Gastroesophageal sphincter (tissue), 4 donors: ENCODE data around the gene SHBG. TPM values are rescaled to one million over a fixed set of nuclear protein-coding genes. Genes with fewer than 3 reads are reported as not detected.

ENCODE experiments used
- ATAC-seq: fragments of 150-250 bp; one replicate; pipeline ENCODE4 v1.9.1; 2016; ENCODE audit warnings: mild to moderate bottlenecking, moderate library complexity
- H3K27ac ChIP-seq, 4 donors: fragments of 200-600 bp; sonication (generic) in 3 of 4; 1 replicate in 3 of 4; 2 replicates in 1 of 4; pipeline ENCODE4 v1.5.1; 2016 to 2019
- H3K27me3 ChIP-seq: fragments of 200-600 bp; sonication (generic); one replicate; pipeline ENCODE4 v1.5.1; 2019
- H3K36me3 ChIP-seq, 2 donors: fragments of 200-600 bp; sonication (generic); one replicate each; pipeline ENCODE4 v1.5.1; 2019; ENCODE audit warnings: control low read depth in 1 of 2
- H3K4me1 ChIP-seq, 3 donors: fragments of 200-600 bp; sonication (generic); 1 replicate in 2 of 3; 2 replicates in 1 of 3; pipeline ENCODE4 v1.5.1; 2016 to 2019; ENCODE audit warnings: control low read depth in 2 of 3
- H3K4me3 ChIP-seq, 2 donors: fragments of 200-600 bp; sonication (generic); one replicate each; pipeline ENCODE4 v1.5.1; 2019; ENCODE audit warnings: mild to moderate bottlenecking in 1 of 2, moderate library complexity in 1 of 2
- H3K9me3 ChIP-seq, 3 donors: fragments of 200-600 bp; sonication (generic); one replicate each; pipeline ENCODE4 v1.5.1; 2017 to 2019; ENCODE audit warnings: control low read depth in 2 of 3
- EP300 ChIP-seq: sonication (generic); formaldehyde crosslinking; IDR thresholded peaks from one replicate; pipeline ENCODE4 v1.6.1; 2017; ENCODE audit warnings: antibody characterized with exemption, mild to moderate bottlenecking
- POLR2A ChIP-seq, 2 donors: fragments of 450-650 bp; IDR thresholded peaks; one replicate each; pipeline ENCODE4 v1.6.1; 2017; ENCODE audit warnings: antibody characterized with exemption in 2 of 2, mild to moderate bottlenecking in 2 of 2, moderate library complexity in 1 of 2
- POLR2AphosphoS5 ChIP-seq: sonication (generic); formaldehyde crosslinking; IDR thresholded peaks from one replicate; pipeline ENCODE4 v1.6.1; 2017; ENCODE audit warnings: antibody characterized with exemption
- WGBS, 2 donors: methylation state at CpG; one replicate each; pipeline ENCODE4 v1.1.5; 2018; ENCODE audit warnings: low coverage in 1 of 2; 5-methylcytosine and 5-hydroxymethylcytosine counted together
- total RNA-seq, 4 donors: library from RNA; depleted of rRNA; stranded (reverse); fragments of >200 nt; gene quantifications; one replicate each; pipeline ENCODE4 v1.1.0, GENCODE V29; 2016
- TF ChIP-seq, protein P1 (sequence below), 4 experiments: fragments of 200-600 bp in 2 of 4; fragments of 450-650 bp in 2 of 4; sonication (generic) in 1 of 4; IDR thresholded peaks; one replicate each; pipeline ENCODE4 v1.5.1; 2017 to 2019; ENCODE audit warnings: antibody characterized with exemption in 4 of 4, mild to moderate bottlenecking in 2 of 4, moderate library complexity in 2 of 4

The SHBG gene
- total RNA-seq, 4 donors from 2014 or later: 0.40 to 3.0 TPM; not detected in 2

DNA sequence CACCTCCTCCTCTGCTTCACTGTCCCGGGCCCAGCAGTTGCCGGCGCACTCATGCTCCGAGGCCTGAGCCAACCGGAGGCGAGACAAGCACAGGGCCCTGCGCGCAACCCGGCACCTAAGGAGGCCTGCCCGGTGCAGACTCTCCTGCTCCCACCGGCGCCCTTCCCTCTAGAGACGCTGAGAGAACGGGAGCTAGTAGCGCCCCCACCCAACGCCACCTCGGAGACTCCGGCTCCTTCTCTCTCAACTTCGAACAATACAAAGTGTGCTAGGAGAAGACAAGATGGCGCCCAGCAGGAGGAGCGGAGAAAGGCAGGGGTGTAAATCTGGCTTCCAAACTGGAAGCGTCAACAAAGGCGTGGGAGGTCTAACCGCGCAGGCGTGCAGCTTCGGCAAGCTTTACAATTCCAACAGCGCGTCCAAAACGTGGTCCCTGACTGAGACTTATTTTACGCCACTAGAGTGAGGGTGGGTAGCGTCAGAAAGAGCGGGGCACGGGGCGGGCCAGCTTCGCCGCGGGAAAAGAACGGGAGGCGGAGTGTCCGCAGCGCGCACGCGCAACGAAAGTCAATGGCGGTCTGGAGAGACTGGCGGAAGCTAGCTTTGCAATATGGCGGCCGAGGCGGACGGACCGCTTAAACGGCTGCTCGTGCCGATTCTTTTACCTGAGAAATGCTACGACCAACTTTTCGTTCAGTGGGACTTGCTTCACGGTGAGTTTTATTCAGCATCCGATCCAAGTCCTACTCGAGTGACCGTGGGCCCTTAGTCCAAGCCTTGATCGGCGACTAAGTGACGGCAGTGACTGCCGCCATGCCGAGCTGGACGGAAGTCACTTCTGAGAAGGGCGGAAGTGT, 46.5 kb upstream of the SHBG start, which contains the start of gene MPDU1:
TSS of gene MPDU1 (plus strand) at position 600 of the 857 bp plus-strand sequence. CDS start at position 611, 11 bp downstream.
- Histone ChIP-seq H3K9me3 (no peaks in the 10 kb centered on the region), H3K27ac (peak within 1 kb of the TSS; percentile 57 to 95 (median 93)), H3K4me1 (peaks cover 2 to 88% (median 40%) of the 10 kb centered on the region in 3 donors), H3K27me3 (no peaks in the 10 kb centered on the region), H3K36me3 (peaks cover 0 to 27% of the 10 kb centered on the region in 2 donors), H3K4me3 (peak within 1 kb of the TSS; percentile 27 to 64)
- 0% methylated on average over 8 to 24 of the region's 69 CpGs for WGBS, 2 donors
- ATAC-seq: peak; percentile 90
- no peak for TF ChIP-seq EP300
- TF ChIP-seq POLR2AphosphoS5: peak; percentile 55
- TF ChIP-seq, protein P1, sequence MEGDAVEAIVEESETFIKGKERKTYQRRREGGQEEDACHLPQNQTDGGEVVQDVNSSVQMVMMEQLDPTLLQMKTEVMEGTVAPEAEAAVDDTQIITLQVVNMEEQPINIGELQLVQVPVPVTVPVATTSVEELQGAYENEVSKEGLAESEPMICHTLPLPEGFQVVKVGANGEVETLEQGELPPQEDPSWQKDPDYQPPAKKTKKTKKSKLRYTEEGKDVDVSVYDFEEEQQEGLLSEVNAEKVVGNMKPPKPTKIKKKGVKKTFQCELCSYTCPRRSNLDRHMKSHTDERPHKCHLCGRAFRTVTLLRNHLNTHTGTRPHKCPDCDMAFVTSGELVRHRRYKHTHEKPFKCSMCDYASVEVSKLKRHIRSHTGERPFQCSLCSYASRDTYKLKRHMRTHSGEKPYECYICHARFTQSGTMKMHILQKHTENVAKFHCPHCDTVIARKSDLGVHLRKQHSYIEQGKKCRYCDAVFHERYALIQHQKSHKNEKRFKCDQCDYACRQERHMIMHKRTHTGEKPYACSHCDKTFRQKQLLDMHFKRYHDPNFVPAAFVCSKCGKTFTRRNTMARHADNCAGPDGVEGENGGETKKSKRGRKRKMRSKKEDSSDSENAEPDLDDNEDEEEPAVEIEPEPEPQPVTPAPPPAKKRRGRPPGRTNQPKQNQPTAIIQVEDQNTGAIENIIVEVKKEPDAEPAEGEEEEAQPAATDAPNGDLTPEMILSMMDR (IDR thresholded peaks at IDR 0.05): peak in 3 of 4 experiments; percentile 13 to 27 (median 22)
- peak; percentile 28 to 47 for TF ChIP-seq POLR2A (IDR thresholded peaks at IDR 0.05)

DNA sequence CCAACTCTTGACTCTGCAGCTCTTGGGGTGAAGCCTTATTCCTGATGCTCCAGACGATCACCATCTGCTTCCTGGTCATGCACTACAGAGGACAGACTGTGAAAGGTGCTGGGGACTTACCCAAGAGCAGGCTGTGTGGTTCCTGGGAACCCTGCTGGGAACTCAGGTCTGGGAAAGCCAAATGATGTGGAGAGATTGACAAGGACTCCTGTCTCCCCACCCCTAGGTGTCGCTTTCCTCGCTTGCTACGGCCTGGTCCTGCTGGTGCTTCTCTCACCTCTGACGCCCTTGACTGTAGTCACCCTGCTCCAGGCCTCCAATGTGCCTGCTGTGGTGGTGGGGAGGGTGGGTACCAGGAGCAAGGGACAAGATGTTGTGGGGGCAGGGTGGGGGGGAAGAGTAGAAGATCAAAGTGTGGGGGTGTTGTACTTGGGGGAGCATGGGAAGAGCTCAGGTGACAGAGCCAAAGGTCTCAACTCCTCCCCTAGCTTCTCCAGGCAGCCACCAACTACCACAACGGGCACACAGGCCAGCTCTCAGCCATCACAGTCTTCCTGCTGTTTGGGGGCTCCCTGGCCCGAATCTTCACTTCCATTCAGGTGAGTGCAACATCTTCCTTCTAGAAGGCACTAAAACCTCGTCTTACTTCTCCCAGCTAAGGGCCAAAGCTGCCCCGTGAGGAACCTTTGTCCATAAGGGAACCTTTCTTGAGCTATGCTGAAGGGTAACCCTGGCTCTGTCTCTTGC, 43.1 kb upstream of the SHBG start:
- Histone ChIP-seq H3K4me1 (peaks cover 2 to 71% (median 39%) of the 10 kb centered on the region in 3 donors), H3K27me3 (no peaks in the 10 kb centered on the region), H3K4me3 (no peak overlapping the region), H3K36me3 (peaks cover 0 to 35% of the 10 kb centered on the region in 2 donors), H3K9me3 (no peaks in the 10 kb centered on the region), H3K27ac (peak overlapping the region in 3 of 4 donors; percentile 87 to 89 (median 89))
- 39 to 76% methylated on average over 3 to 5 of the region's 9 CpGs for WGBS, 2 donors
- TF ChIP-seq EP300: no peak
- TF ChIP-seq, protein P1 (IDR thresholded peaks at IDR 0.05): peak in 1 of 4 experiments; percentile 25
- no peak for ATAC-seq

- no peak for TF ChIP-seq EP300
- no peak for TF ChIP-seq POLR2AphosphoS5
- peak in 1 of 2 donors; percentile 11 for TF ChIP-seq POLR2A (IDR thresholded peaks at IDR 0.05)
- no peak for ATAC-seq
- Histone ChIP-seq H3K4me3 (peak overlapping the region in 1 of 2 donors; percentile 74), H3K27me3 (no peaks in the 10 kb centered on the region), H3K9me3 (no peaks in the 10 kb centered on the region), H3K4me1 (peaks cover 2 to 64% (median 32%) of the 10 kb centered on the region in 3 donors), H3K27ac (peak overlapping the region in 3 of 4 donors; percentile 87 to 89 (median 89)), H3K36me3 (peaks cover 0 to 43% of the 10 kb centered on the region in 2 donors)
- 43 to 52% methylated on average over 4 to 8 of the region's 12 CpGs for WGBS, 2 donors
These were observed 42.3 kb upstream of the SHBG start for GRCh38 chr17:7587420-7588151.

GRCh38 chr17:7588553-7589203, 41.3 kb upstream of the SHBG start:
- H3K27ac ChIP-seq: peak overlapping the region; percentile 64 to 89 (median 88)
- ATAC-seq: peak; percentile 26
- WGBS, 2 donors: 0% methylated on average over 1 of the region's 30 CpGs; no CpG with 5 or more reads in 1 of the 2 donors
- no peaks in the 10 kb centered on the region for H3K27me3 ChIP-seq
- TF ChIP-seq EP300 (no peak), POLR2AphosphoS5 (no peak), POLR2A (IDR thresholded peaks at IDR 0.05) (no peak)
- TF ChIP-seq, protein P1 (IDR thresholded peaks at IDR 0.05): no peak
- peaks cover under 1 to 53% of the 10 kb centered on the region in 2 donors for H3K36me3 ChIP-seq
- no peaks in the 10 kb centered on the region for H3K9me3 ChIP-seq
- H3K4me1 ChIP-seq: peaks cover 0 to 55% (median 24%) of the 10 kb centered on the region in 3 donors
- H3K4me3 ChIP-seq: peak overlapping the region; percentile 35 to 74
